ENCODE measurements around the gene PRSS21.

Gene PRSS21

GRCh38 chr16:2816751-2817339, at the start of gene PRSS21:
Gene PRSS21 (plus strand): TSS chr16:2817237. CDS start chr16:2817269, 32 bp downstream.
- no peak for DNase-seq

- no peak for DNase-seq
These were observed 49.1 kb upstream of the PRSS21 start for GRCh38 chr16:2767891-2768290.

GRCh38 chr16:2768403-2769089, 48.5 kb upstream of the PRSS21 start:
- DNase-seq = no peak

- no peak for DNase-seq
These were observed 47.9 kb upstream of the PRSS21 start for GRCh38 chr16:2769100-2769529.

- DNase-seq = no peak
These were observed 47.4 kb upstream of the PRSS21 start for GRCh38 chr16:2769675-2770056.

GRCh38 chr16:2770057-2770951, 46.7 kb upstream of the PRSS21 start:
- DNase-seq = no peak

- no peak for DNase-seq
These were observed 45.3 kb upstream of the PRSS21 start for GRCh38 chr16:2771496-2772402.

GRCh38 chr16:2773188-2773968, 43.7 kb upstream of the PRSS21 start:
- no peak for DNase-seq

GRCh38 chr16:2774161-2774891, 42.7 kb upstream of the PRSS21 start:
- no peak for DNase-seq

- no peak for DNase-seq
These were observed 41.8 kb upstream of the PRSS21 start for GRCh38 chr16:2775131-2775716.

GRCh38 chr16:2775765-2776499, 41.1 kb upstream of the PRSS21 start:
- DNase-seq = no peak

- DNase-seq = no peak
These were observed 40.4 kb upstream of the PRSS21 start for GRCh38 chr16:2776500-2777139.

- peak; percentile 82 for DNase-seq
These were observed 39.7 kb upstream of the PRSS21 start, which contains the start of gene ELOB for GRCh38 chr16:2777231-2777902. Gene ELOB (minus strand): TSS chr16:2777280. CDS start chr16:2777239, 41 bp downstream.

GRCh38 chr16:2777903-2778629, 39.0 kb upstream of the PRSS21 start:
- DNase-seq = peak; percentile 33

- DNase-seq = no peak
These were observed 38.4 kb upstream of the PRSS21 start for GRCh38 chr16:2778630-2778958.

GRCh38 chr16:2779151-2779920, 37.7 kb upstream of the PRSS21 start:
- no peak for DNase-seq
